Effector memory CD4-positive, alpha-beta T cell (primary cell): Measurements from ENCODE around the gene SEC31A.

Source experiments
- DNase-seq, 3 donors: peaks; one replicate each; pipeline ENCODE4 v3.0.0-alpha.2; 2020
- H3K27ac ChIP-seq: 2 replicates; pipeline ENCODE4 v1.7.0; 2013; ENCODE audit warnings: mild to moderate bottlenecking, low read length, moderate library complexity; ENCODE audit not compliant: insufficient read depth, poor library complexity, severe bottlenecking
- H3K27me3 ChIP-seq: replicated peaks from 2 replicates; pipeline ENCODE4 v1.7.0; 2013; ENCODE audit warnings: mild to moderate bottlenecking, low read length; ENCODE audit not compliant: insufficient read depth, control insufficient read depth, poor library complexity, severe bottlenecking
- H3K36me3 ChIP-seq: 2 replicates; pipeline ENCODE4 v1.7.0; 2013; ENCODE audit warnings: mild to moderate bottlenecking, low read length, moderate library complexity; ENCODE audit not compliant: control insufficient read depth, insufficient read depth
- H3K4me1 ChIP-seq: 2 replicates; pipeline ENCODE4 v1.7.0; 2013; ENCODE audit warnings: low read length, mild to moderate bottlenecking; ENCODE audit not compliant: control insufficient read depth, insufficient read depth, poor library complexity, severe bottlenecking
- H3K4me3 ChIP-seq: 2 replicates; pipeline ENCODE4 v1.7.0; 2013; ENCODE audit warnings: low read length, low read depth, mild to moderate bottlenecking; ENCODE audit not compliant: insufficient read depth, poor library complexity, severe bottlenecking
- H3K9me3 ChIP-seq: 2 replicates; pipeline ENCODE4 v1.7.0; 2013; ENCODE audit warnings: mild to moderate bottlenecking, low read length, moderate library complexity; ENCODE audit not compliant: control insufficient read depth

The SEC31A gene

DNA sequence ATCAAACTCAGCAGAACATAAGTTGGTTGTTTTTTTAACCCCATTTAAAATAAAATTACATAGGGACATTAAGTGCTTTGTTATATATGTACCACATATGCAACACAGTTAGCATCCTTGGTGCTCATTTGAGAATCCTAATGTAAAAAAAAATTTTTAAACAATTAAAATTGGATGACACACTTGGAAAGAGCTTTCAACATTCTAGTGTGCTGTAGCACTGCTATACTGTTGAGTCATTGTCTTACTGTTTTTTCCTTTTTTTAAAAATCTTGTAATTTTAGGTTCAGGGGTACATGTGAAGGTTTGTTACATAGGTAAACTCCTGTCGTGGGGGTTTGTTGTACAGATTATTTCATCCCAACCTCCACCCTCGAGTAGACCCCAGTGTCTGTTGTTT is 22.4 kb upstream of the SEC31A start:
- Histone ChIP-seq H3K9me3 (no peaks in the 10 kb centered on the region), H3K4me3 (no peak overlapping the region), H3K36me3 (no peaks in the 10 kb centered on the region), H3K27ac (no peak overlapping the region), H3K4me1 (no peaks in the 10 kb centered on the region), H3K27me3 (no peaks in the 10 kb centered on the region)
- no peak for DNase-seq

DNA sequence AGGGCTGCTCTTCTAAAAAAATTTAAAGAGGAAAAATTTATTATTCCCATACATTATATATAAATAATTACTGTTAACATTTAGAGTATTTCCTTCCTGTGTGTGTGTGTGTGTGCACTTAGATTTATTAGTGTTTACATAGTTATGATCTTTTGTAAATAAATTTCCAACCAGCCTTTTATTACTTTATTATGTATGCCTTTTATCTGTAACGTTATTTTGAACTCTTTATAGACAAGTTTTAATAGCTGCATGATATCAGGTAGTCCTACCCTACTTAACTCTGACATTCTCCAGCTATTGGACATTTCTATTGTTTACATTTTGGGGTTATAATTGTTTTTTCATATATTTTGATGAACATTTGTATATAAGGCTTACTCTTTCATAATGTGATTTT is 18.4 kb upstream of the SEC31A start:
- Histone ChIP-seq H3K4me1 (no peaks in the 10 kb centered on the region), H3K9me3 (no peaks in the 10 kb centered on the region), H3K27me3 (no peaks in the 10 kb centered on the region), H3K36me3 (no peaks in the 10 kb centered on the region), H3K27ac (no peak overlapping the region), H3K4me3 (no peak overlapping the region)
- DNase-seq = no peak

DNA sequence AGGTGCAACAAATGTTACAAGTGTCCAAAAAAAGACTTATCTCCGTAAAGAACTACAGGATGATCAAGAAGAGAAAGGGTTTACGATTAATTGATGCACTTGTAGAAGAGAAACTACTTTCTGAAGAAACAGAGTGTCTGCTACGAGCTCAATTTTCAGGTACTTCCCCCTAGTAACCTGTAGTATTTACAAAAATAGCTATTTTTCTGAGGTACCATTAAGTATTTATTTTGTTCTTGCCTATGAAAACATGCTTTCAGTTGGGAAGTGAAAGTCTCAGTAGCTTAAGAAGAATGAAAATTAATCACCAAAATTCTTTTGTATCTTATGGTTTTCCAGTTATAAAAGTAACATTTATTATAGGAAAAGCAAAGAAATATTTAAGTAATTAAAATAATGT is 15.5 kb upstream of the SEC31A start:
- H3K27me3 ChIP-seq = no peaks in the 10 kb centered on the region
- H3K36me3 ChIP-seq = no peaks in the 10 kb centered on the region
- no peak overlapping the region for H3K27ac ChIP-seq
- no peaks in the 10 kb centered on the region for H3K9me3 ChIP-seq
- DNase-seq = no peak
- H3K4me1 ChIP-seq = peaks cover 3% of the 10 kb centered on the region
- H3K4me3 ChIP-seq = no peak overlapping the region

DNA sequence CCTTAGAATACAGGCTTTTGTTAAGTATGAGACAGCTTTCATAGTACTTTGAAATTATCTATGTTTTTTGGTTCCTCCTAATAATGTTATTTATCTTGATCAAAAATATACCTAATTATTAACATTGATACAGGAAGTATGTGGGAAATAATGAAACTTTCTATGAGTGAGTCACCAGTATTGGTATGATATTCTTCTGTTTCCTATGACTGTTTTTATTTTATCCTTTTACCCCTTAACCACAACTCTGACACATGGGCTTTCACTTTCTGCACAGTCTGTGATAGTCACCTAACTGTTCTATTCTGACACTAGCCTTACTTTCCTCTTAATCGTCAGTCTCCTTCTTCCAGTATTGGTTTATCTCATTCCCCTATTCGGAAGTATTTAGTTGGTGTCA is 14.3 kb upstream of the SEC31A start:
- Histone ChIP-seq H3K27ac (no peak overlapping the region), H3K4me1 (peaks cover 5% of the 10 kb centered on the region), H3K4me3 (no peak overlapping the region), H3K36me3 (no peaks in the 10 kb centered on the region), H3K27me3 (no peaks in the 10 kb centered on the region), H3K9me3 (no peaks in the 10 kb centered on the region)
- no peak for DNase-seq

DNA sequence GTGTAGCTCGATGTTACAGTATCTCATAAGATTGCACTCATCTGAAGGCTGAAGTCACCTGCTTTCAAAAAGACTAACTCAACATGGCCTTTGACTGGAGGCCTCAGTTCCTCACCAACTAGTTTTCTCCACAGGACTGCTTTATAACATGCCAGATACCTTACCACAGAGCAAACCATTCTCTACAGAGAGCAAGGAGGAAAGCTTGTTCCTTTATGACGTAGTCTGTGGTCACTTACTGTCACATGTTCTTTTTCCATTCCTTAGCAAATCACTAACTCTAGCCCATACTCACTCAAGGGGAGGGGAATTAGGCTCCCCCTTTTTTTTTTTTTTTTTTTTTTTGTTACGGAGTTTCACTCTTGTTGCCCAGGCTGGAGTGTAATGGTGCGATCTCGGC is 12.8 kb upstream of the SEC31A start:
- no peaks in the 10 kb centered on the region for H3K27me3 ChIP-seq
- no peak overlapping the region for H3K27ac ChIP-seq
- H3K4me1 ChIP-seq = peaks cover 9% of the 10 kb centered on the region
- DNase-seq = no peak
- H3K36me3 ChIP-seq = no peaks in the 10 kb centered on the region
- H3K9me3 ChIP-seq = no peaks in the 10 kb centered on the region
- no peak overlapping the region for H3K4me3 ChIP-seq

DNA sequence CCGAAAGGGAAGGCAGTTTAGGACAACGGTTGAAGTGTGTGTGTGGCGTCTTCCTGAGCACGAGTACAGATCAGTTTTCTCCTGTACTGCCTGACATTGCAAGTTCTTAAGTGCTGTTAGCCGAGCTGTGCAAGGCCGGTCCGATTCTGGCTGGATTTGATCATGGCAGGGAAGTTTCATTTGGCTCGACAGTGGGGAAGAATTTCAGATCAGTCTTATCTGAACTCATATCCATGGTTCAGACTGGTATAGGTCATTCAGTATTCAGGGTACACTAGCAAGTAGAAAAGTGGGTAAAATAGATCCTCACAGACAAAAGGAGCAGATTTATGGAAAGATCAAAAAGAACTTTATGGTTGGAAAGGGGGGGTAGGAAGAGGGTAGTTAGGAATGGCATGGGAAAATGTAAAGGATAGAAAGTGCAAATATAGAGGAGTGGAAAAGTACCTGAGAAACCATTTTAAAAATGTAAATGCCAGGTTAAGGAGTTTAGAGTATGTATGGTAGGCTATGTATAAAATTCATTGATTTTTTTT is 10.3 kb upstream of the SEC31A start:
- H3K27me3 ChIP-seq = no peaks in the 10 kb centered on the region
- H3K9me3 ChIP-seq = no peaks in the 10 kb centered on the region
- peak overlapping the region; percentile 76 for H3K4me3 ChIP-seq
- DNase-seq = no peak
- H3K36me3 ChIP-seq = peaks cover 2% of the 10 kb centered on the region
- H3K27ac ChIP-seq = peak overlapping the region; percentile 97
- H3K4me1 ChIP-seq = peaks cover 12% of the 10 kb centered on the region

DNA sequence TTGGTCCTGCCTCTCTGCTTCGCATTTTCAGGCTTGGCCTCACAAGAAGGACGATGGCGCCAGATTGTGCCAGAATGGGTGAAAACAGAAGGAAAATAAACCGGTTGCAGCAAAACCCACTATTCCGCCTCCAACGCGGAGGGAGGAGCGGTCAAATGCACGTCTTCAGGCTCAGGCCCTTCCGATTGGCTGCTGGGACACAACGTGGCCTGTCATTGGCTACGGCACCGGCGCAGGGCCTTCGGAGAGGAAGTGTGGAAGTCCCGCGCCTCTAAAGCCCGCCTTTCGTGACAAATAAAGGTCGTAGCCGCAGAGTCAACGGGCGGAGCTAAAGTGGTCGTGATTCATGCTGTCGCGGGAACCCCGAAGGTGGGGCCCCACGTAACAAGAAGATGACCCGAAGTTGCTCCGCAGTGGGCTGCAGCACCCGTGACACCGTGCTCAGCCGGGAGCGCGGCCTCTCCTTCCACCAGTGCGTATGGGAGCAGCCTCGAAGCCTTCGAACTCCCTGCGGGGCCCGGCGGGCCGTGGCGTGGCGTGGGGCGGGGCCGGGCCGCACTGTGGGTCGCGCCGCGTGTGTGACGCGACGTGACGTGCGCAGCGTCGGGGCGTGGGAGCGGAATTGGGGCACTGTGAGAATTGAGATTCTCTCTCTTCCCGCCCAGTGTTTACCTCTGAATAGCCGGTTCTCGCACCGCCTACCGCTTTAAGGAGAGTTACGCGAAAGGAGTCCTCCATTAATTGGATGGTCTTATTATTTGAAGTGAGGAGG is 9.6 kb upstream of the SEC31A start, which contains the start of gene THAP9:
THAP9 (plus strand) TSS at position 325 of the 772 bp plus-strand sequence; CDS start at position 393, 68 bp downstream.
- H3K27ac ChIP-seq = peak within 1 kb of the TSS; percentile 97
- H3K27me3 ChIP-seq = no peaks in the 10 kb centered on the region
- H3K9me3 ChIP-seq = no peaks in the 10 kb centered on the region
- peak within 1 kb of the TSS; percentile 76 for H3K4me3 ChIP-seq
- peaks cover 12% of the 10 kb centered on the region for H3K4me1 ChIP-seq
- peaks cover 2% of the 10 kb centered on the region for H3K36me3 ChIP-seq
- DNase-seq = peak; percentile 97 to 98 (median 98)

DNA sequence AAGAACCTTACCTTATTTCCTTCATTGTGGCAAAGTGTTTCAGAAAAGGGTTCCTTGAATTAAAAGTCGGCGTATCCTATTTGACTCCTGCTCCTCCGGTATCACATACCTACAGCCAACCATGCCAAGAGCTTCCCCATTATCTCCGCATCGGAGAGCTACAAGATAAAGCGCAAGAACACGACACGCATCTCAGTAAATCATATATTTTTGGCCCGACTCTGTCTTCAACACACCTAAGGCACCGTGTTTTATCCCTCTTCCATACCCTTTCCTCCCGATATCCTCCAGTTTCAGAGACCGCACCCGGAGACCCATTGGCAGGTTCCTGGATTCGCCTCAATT is 9.1 kb upstream of the SEC31A start:
- Histone ChIP-seq H3K4me3 (peak overlapping the region; percentile 76), H3K9me3 (no peaks in the 10 kb centered on the region)

DNA sequence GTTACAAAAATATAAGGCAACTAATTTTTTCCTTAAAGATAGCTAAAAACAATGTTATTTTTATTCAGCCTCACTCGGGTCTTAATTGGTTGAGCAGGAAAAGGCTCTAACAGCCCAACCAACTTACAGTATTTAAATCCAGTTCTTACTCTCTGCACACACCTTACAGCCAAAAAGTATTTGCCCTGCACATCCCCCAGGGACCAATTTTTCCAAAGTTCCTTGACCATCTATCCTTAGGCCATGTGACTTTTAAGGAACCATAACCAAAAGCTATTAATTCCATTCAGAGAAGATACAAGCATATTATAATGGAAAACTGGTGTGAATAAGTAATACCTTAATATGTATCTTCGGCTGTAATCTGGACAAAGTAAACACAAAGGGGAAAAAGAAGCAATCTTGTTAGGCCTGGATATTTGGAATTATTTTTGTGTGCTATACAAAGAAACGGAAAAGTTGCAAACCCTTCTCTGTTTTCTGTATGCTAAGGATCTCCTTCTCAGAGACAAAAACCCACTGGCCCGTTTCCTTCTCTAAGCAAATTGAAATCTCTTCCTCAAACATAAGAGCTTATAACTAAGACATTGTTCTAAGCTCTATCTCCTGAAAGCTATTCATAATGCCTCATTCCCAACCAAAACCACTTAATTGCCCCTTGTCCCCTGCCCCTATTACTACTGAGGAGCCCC is 8.6 kb upstream of the SEC31A start:
- no peak for DNase-seq
- no peaks in the 10 kb centered on the region for H3K27me3 ChIP-seq
- H3K9me3 ChIP-seq = no peaks in the 10 kb centered on the region
- H3K4me3 ChIP-seq = peak overlapping the region; percentile 76
- peak overlapping the region; percentile 97 for H3K27ac ChIP-seq
- peaks cover 7% of the 10 kb centered on the region for H3K36me3 ChIP-seq
- peaks cover 12% of the 10 kb centered on the region for H3K4me1 ChIP-seq

More for the DNA sequence above, 9.1 kb upstream of the SEC31A start:
- Histone ChIP-seq H3K36me3 (peaks cover 4% of the 10 kb centered on the region), H3K27ac (peak overlapping the region; percentile 97), H3K4me1 (peaks cover 12% of the 10 kb centered on the region), H3K27me3 (no peaks in the 10 kb centered on the region)
- no peak for DNase-seq
